ENCODE results near the gene AAMP.

AAMP gene

GRCh38 chr2:218257390-218257981 is 12.5 kb downstream of the AAMP start:
- peak; percentile 56 to 57 for DNase-seq

- no peak for DNase-seq
Observed at GRCh38 chr2:218256612-218257350, 13.2 kb downstream of the AAMP start.

GRCh38 chr2:218255446-218255845 is 14.5 kb downstream of the AAMP start:
- no peak for DNase-seq

GRCh38 chr2:218253232-218253625 is 16.7 kb downstream of the AAMP start:
- no peak for DNase-seq

- DNase-seq: no peak
Observed at GRCh38 chr2:218252509-218253231, 17.3 kb downstream of the AAMP start.

- DNase-seq: no peak
Observed at GRCh38 chr2:218249691-218250090, 20.2 kb downstream of the AAMP start.

GRCh38 chr2:218245214-218245613 is 24.7 kb downstream of the AAMP start:
- DNase-seq: no peak

GRCh38 chr2:218244665-218245064 is 25.3 kb downstream of the AAMP start:
- DNase-seq: no peak

- no peak for DNase-seq
Observed at GRCh38 chr2:218244204-218244603, 25.7 kb downstream of the AAMP start.

- DNase-seq: no peak
Observed at GRCh38 chr2:218238887-218239286, 31.1 kb downstream of the AAMP start.

- no peak for DNase-seq
Observed at GRCh38 chr2:218236829-218237228, 33.1 kb downstream of the AAMP start.

- DNase-seq: no peak
Observed at GRCh38 chr2:218235017-218235416, 34.9 kb downstream of the AAMP start.

- no peak for DNase-seq
Observed at GRCh38 chr2:218234521-218234920, 35.4 kb downstream of the AAMP start.

- DNase-seq: no peak
Observed at GRCh38 chr2:218233543-218233942, 36.4 kb downstream of the AAMP start.

- no peak for DNase-seq
Observed at GRCh38 chr2:218230882-218231281, 39.1 kb downstream of the AAMP start.

GRCh38 chr2:218229851-218230250 is 40.1 kb downstream of the AAMP start:
- no peak for DNase-seq

GRCh38 chr2:218229239-218229638 is 40.7 kb downstream of the AAMP start:
- DNase-seq: peak in 1 of 2 experiments; percentile 19

GRCh38 chr2:218228366-218229090 is 41.4 kb downstream of the AAMP start:
- DNase-seq: no peak

GRCh38 chr2:218226903-218227302 is 43.0 kb downstream of the AAMP start:
- no peak for DNase-seq

GRCh38 chr2:218224186-218224585 is 45.8 kb downstream of the AAMP start:
- DNase-seq: no peak

GRCh38 chr2:218223046-218223445 is 46.9 kb downstream of the AAMP start:
- no peak for DNase-seq

- no peak for DNase-seq
Observed at GRCh38 chr2:218221000-218221399, 48.9 kb downstream of the AAMP start.

- DNase-seq: no peak
Observed at GRCh38 chr2:218219934-218220333, 50.0 kb downstream of the AAMP start.

All from activated CD4-positive, alpha-beta T cell treated with anti-CD3 and anti-CD28 coated beads, Interleukin-2, amount 50 U/mL, for 4 hours (primary cell).